EL (cell line): ENCODE results near the gene MAMDC2.

Source experiments
- DNase-seq: peaks from one replicate; pipeline ENCODE4 v3.0.0-alpha.2; 2016

The MAMDC2 gene, protein sequence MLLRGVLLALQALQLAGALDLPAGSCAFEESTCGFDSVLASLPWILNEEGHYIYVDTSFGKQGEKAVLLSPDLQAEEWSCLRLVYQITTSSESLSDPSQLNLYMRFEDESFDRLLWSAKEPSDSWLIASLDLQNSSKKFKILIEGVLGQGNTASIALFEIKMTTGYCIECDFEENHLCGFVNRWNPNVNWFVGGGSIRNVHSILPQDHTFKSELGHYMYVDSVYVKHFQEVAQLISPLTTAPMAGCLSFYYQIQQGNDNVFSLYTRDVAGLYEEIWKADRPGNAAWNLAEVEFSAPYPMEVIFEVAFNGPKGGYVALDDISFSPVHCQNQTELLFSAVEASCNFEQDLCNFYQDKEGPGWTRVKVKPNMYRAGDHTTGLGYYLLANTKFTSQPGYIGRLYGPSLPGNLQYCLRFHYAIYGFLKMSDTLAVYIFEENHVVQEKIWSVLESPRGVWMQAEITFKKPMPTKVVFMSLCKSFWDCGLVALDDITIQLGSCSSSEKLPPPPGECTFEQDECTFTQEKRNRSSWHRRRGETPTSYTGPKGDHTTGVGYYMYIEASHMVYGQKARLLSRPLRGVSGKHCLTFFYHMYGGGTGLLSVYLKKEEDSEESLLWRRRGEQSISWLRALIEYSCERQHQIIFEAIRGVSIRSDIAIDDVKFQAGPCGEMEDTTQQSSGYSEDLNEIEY

GRCh38 chr9:70043689-70044489 is at the start of gene MAMDC2:
Gene MAMDC2 (plus strand): TSS chr9:70043848. CDS start chr9:70044198, 350 bp downstream.
- peak; percentile 56 for DNase-seq

- DNase-seq = no peak
These were observed 47.8 kb upstream of the MAMDC2 start for GRCh38 chr9:69995846-69996245.

DNA sequence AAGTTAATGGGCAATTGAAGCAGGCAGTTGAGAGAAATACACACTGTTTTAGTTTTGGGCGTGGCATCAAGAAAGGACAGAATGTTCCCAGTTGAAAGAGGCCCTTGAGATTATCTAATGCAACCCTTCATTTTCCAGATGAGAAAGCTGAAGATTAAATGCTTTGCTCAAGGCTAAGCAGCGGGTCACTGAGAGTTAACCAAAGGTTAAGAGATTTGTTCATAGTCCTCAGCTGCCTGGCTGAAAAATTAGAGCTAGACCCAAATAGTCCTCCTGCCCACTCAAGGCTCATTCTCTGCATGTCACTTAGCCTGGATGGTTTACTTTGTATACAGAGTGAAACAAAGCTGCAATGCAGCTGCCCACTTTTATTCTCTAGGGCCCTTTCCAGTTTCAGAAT is 46.7 kb upstream of the MAMDC2 start:
- DNase-seq = no peak

DNA sequence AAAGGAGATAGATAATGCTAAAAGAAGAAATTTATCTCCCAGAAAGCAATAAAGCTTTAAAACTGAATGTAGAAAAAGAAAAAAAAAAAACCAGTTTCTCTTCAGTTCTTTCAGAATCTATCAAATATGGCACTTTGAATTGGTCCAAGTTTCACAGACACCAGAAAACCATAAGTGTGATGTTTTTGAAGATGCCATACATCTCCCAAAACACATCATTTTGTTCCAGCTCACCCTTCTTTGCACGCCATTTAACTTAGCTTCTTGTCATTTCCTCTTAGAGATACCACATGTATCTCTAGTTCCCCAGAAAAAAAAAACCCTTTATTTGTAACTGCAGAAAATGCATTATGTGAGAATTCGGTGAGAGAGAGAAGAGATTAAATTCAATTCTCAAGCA is 46.1 kb upstream of the MAMDC2 start:
- DNase-seq = no peak

DNA sequence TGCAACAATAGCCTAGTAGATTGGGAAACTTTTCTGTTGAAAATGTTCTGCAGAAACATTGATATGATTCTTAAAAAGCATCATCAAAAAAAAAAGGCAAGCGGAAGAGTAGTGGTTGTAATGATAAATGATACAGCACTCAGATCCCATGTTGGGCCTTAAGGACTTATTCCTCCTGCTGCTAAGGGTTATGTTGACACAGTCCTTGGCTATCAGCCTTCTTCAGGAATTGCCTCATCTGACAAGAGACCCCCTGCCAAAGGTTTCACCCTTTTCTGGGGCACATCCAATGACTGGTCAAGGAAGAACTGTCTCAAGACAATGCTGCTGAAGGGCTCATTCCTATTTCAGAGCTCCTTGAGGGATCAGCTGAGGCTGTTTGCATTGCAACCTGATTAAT is 44.3 kb upstream of the MAMDC2 start:
- no peak for DNase-seq

DNA sequence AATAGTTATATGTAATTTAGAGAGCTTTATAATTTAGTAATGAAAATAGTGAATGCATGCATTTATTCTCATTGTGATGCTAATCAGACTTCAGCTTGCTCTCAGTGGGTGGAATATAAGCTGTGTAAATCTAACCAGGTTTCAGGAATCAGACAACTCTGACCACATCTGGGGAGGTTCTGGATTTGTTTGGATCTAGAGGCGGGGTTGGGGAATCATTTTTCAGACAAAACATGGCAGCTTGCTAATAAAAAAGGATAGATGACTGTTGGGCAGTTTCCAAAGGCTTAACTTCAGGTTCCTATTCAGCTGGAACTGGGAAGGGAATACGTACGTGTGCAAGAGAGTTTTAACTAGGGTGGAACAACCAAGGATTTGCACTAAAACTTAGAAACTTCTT is 43.2 kb upstream of the MAMDC2 start:
- DNase-seq = no peak

DNA sequence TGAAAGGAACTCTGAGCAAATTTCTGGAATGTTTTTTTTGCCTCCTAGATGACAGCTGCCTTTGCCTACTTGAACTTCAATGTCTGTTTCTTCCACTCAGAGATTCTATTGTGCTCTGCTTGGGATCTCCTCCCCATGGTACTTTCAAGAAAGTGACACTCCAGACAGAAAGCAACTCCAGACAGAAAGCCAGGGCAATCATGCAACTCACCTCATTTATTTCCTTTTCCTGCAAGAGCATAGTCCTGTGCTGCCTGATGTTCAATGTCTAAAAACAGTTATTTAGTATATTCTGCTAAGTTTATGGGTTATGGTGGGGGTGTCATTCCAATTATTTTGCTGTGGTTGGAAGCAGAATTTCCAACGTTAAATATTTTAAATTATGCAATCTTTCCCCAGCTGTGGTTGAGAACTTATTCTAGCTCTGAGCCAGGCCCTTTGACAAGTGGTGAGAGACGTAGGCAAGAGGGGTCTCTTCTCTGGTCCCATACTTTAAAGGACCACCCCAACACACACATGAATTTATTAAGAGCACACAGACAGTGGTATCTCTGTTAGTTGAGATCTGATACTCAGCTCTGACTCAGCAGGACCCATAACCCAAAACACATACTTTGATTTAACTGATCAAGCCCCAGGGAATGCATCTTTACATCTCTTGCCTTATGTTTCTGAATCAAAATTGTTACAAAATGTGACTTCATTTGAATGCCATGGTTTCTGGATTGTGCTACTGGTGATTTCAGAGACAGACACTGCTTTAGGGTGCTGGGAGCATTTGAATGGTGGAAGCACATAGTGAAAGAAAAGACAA is 39.5 kb upstream of the MAMDC2 start:
- DNase-seq = peak; percentile 63

DNA sequence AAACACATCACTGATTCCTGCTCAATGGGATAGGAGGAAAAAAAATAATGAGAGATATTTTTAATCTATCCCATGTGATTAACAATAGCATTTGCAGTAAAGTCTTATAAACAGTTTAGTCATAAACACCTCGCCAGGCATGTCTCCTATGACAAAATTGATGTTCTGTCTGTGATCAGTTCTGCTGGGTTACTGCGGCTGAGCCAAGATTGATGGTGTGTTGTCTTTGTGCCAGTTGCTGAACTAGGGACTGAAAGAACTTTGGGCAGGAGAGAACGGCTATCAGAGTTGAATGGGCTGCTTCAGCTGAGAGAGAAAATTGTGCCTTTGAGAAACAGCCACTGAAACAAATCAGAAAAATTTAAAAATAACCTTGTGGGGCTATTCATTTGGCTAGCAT is 37.3 kb upstream of the MAMDC2 start:
- DNase-seq = no peak

GRCh38 chr9:70007831-70008230 is 35.8 kb upstream of the MAMDC2 start:
- no peak for DNase-seq

DNA sequence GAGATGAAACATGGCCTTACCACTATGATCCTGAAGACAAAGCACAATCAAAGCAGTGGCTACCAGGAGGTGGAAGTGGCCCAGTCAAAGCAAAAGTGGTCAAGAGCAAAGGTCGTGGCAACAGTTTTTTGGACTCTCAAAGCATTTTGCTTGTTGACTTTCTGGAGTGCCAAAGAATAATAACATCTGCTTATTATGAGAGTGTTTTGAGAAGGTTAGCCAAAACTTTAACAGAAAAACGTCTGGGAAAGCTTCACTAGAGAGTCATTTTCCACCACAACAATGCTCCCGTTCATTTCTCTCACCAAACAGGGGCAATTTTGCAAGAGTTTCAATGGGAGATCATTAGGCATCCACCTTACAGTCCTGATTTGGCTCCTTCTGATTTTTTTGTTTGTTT is 33.6 kb upstream of the MAMDC2 start:
- DNase-seq = no peak

DNA sequence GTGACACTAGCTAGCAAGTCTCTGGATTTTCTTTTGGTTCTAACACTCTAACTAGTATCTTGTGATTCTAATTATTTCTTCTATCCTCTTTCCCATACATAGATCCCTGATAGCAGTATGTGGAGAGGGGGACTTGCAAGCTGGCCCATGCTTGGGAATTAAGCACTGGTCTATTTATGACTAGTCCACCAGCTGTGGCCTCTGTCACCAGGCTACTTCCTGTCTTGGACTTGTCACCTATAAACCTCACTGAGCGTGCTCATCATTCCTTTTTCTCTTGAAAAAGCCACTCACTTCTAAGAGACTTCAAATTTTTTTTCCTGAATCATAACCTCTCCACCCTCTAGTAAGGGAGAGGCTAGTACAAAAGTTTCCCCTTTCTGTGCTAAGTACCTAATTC is 32.3 kb upstream of the MAMDC2 start:
- peak; percentile 18 for DNase-seq

DNA sequence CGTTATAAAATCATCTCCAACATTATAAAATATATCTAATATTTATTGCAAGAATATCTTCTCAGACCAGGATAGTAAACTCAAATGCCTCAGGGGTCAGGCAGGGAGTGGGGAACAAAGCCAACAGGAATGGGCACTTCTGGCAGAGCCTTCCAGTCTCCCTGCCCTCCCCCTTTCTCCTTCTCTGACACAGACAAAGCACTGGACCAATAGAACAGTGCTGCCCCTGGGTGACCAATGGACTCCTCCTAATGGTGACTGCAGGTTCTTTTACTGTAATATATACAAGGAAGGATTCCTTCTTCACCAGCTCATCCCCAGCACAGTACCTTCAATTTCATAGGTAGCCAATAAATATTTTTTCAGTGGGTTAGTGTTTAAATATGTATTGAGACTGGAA is 31.1 kb upstream of the MAMDC2 start:
- DNase-seq = peak; percentile 3

DNA sequence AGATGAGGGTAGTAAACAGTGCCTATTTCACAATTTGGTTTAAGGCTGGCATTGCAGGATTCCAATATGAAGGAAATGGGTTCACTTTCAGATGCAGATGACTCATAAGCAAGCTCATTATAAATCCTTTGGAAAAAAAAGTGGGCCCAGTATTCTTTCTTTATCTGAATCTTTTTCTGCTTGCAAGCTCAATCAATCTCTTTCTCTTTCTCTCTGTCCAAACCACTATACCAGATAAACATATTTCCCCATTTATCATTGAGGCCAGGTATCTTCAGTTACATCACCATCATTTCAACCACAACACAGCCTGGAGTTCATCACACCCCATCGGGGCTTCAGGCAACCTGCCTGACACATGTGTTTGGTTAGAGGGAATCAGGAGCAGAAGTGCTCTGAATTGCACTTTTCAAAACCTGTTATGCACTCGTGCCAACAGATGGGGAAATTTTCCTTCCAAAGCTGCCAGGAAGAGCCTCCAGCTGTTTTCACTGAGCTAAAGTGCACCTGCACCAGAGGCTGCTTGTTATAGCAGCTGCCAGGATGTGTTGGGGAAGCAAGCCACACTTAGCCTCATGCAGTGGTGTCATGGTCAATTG is 30.0 kb upstream of the MAMDC2 start:
- peak; percentile 44 for DNase-seq

DNA sequence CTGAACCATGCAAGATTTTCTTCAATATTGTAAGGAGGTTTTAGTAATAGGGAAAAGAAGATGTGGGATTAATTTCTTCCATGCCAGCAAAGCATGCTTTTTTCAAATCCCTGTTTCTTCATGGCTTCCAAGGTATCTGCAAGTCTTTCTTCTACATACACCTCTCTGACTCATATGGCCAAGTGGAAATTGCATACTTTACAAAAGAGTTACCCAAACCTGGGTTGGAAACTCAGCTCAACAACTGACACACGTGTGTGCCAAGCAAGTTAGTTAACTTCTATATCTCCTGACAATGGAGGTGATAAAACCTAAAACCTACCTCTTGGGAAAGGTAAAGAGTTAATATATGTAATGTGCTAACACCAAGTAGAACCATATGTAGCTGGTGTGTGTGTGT is 28.5 kb upstream of the MAMDC2 start:
- DNase-seq = no peak

GRCh38 chr9:70020217-70020616 is 23.4 kb upstream of the MAMDC2 start:
- DNase-seq = no peak

DNA sequence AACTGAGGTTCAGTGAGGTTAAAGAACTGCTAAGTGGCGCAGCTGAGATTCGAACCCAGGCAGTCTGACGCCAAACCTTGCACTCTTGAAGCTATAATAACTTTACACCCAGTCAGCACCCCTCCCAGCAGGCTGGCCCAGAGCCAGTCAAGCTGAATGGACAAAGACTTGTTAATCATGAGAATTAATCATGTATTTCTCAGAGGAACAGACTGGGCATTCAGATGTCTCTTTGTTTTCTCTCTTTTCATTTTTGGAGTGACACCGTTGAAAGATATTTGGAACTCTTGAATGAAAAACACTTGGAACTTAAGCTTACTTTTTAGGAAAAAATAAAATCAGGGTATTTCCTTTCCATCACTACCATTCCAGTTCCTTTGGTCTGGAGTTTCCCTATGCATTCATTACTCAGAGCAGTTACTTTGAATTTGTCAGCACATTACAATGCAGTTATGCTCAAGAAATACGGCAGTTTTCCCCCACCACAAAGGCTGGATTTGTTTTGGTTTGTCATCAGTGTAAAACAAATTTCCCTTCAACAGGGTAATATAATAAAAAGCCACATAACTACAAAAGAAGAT is 22.6 kb upstream of the MAMDC2 start:
- DNase-seq = peak; percentile 92

DNA sequence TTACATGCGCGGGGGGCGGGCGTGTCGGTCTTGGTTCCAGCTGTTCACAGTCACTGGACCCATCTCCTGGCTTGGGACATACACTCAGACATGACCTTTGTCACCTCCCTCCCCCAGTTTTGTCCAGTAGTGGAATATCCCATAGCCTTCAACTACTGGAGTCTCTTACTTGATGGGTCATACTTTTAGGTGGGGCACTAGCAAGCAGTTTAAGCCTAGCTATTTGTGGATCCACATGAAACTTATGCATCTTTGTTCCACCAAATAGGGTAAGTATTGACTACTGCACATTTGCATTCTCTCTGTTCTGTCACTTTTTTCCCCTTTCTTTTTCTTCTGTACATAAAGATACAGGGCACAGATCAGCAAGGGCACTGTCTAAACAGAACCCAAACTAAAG is 15.4 kb upstream of the MAMDC2 start:
- DNase-seq = no peak

DNA sequence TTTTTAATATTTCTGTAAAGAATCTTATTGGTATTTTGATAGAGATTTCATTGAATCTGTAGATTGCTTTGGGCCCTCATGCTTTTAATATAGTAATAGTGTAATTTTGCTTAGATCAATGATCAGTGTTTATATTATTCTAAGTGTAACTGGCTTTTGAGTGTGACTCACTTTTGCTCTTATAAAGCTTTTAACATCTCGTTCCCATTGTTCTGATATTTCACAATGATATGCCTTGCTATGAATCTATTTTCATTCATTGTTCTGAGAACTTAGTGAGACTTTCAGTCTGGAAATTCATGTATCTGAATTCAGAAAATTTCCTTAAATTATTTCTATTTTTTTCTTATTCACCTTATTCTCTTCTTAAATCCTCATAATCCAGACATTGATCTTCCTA is 13.5 kb upstream of the MAMDC2 start:
- DNase-seq = no peak

GRCh38 chr9:70031141-70031545 is 12.5 kb upstream of the MAMDC2 start:
- peak; percentile 74 for DNase-seq

GRCh38 chr9:70034271-70034711 is 9.4 kb upstream of the MAMDC2 start:
- no peak for DNase-seq

DNA sequence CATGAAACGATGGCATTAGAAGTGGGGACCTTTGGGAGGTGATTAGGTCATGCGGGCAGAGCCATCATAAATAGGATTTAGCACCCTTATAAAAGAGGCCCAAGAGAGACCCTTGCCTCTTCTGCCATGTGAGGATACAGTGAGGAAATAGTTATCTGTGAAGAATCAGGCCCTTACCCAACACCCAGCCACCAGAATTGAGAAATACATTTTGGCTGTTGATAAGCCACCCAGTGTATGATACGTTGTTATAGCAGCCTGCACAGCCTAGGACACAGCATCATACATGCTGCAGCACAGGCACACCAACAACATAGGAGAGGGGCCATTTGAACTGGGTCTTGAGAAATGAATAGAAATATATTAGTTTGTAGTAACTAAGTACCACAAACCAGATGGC is 8.0 kb upstream of the MAMDC2 start:
- no peak for DNase-seq

- DNase-seq = peak; percentile 27
These were observed 7.0 kb upstream of the MAMDC2 start for GRCh38 chr9:70036641-70037040.
